Measurements from ENCODE around the gene GPHN. TPM values are rescaled to one million over a fixed set of nuclear protein-coding genes. Genes with fewer than 3 reads are reported as not detected.
A peak's percentile ranks its signal among the peaks of the same experiment; 100 is the strongest.

Gene GPHN
- total RNA-seq, 4 donors from 2014 or later = 14.4 to 32.7 (median 21.1) TPM

DNA sequence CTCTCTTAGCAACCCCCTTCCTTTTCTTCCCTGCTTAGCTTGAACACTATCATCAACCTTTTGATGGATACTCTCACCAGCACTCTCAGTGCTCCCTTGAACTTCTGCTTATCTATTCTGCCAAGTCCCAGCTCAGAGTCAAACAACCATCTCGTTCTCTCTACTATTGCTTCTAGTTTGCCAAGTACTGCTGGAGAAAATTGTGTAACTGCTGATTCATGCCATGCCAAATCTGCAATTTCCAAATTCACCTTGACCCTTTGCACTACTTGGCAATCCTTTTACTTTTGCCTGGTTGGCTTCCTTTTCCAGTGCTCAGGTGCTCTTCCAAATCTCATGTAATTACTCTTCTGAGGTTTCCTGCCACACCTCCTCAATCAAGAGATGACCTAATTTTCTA, 24.6 kb upstream of the GPHN start:
- no peaks in the 10 kb centered on the region for H3K9me3 ChIP-seq
- H3K27me3 ChIP-seq = no peaks in the 10 kb centered on the region
- DNase-seq = peak; percentile 42 to 45
- WGBS, 2 donors = 14 to 20% methylated on average over 1 of the region's 1 CpG
- H3K4me3 ChIP-seq (replicated peaks in 1 of 3) = no peak overlapping the region
- H3K27ac ChIP-seq = peak overlapping the region in 2 of 3 donors; percentile 1 to 61
- TF ChIP-seq, protein P1, sequence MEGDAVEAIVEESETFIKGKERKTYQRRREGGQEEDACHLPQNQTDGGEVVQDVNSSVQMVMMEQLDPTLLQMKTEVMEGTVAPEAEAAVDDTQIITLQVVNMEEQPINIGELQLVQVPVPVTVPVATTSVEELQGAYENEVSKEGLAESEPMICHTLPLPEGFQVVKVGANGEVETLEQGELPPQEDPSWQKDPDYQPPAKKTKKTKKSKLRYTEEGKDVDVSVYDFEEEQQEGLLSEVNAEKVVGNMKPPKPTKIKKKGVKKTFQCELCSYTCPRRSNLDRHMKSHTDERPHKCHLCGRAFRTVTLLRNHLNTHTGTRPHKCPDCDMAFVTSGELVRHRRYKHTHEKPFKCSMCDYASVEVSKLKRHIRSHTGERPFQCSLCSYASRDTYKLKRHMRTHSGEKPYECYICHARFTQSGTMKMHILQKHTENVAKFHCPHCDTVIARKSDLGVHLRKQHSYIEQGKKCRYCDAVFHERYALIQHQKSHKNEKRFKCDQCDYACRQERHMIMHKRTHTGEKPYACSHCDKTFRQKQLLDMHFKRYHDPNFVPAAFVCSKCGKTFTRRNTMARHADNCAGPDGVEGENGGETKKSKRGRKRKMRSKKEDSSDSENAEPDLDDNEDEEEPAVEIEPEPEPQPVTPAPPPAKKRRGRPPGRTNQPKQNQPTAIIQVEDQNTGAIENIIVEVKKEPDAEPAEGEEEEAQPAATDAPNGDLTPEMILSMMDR (IDR thresholded peaks at IDR 0.05) = no peak
- no peak for TF ChIP-seq POLR2A (IDR thresholded peaks at IDR 0.05)
- peaks cover 10 to 17% of the 10 kb centered on the region in 2 donors for H3K4me1 ChIP-seq
- H3K36me3 ChIP-seq = no peaks in the 10 kb centered on the region
- intact Hi-C loops (cut with DNase I) = no loop called here

DNA sequence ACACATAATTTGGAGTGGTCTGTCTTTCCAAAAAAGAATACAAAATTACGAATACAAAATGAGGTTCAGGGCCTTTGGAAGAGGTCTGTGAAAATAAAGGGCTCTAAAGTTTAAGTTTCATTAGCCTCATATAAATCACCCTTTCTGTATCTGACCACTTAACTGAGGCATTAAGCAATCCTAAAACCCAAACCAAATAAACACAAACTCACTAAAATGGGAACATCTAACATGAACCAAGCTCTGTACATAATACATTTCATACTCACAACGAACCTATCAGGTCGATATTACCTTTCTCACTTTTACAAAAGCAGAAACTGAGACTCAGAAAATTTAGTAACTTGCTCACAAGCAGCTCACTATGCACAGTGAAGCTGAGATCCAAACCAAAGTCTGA, 22.9 kb upstream of the GPHN start:
- H3K27me3 ChIP-seq = no peaks in the 10 kb centered on the region
- H3K36me3 ChIP-seq = no peaks in the 10 kb centered on the region
- H3K4me3 ChIP-seq (replicated peaks in 1 of 3) = no peak overlapping the region
- intact Hi-C loops (cut with DNase I) = no loop called here
- H3K4me1 ChIP-seq = peaks cover 10 to 17% of the 10 kb centered on the region in 2 donors
- no peak for TF ChIP-seq POLR2A (IDR thresholded peaks at IDR 0.05)
- TF ChIP-seq, protein P1 (IDR thresholded peaks at IDR 0.05) = no peak
- WGBS, 2 donors = 89 to 91% methylated on average over 3 of the region's 3 CpGs
- no peak for DNase-seq
- H3K27ac ChIP-seq = no peak overlapping the region
- no peaks in the 10 kb centered on the region for H3K9me3 ChIP-seq

GRCh38 chr14:66485910-66486421, 22.0 kb upstream of the GPHN start, which contains the start of gene CCDC196:
Gene CCDC196, plus strand, starts transcription at chr14:66486371. Its CDS starts 132 bp downstream, at chr14:66486503.
- Histone ChIP-seq H3K4me1 (peaks cover 10 to 17% of the 10 kb centered on the region in 2 donors), H3K4me3 (replicated peaks in 1 of 3) (no peak within 1 kb of the TSS), H3K27me3 (no peaks in the 10 kb centered on the region), H3K36me3 (no peaks in the 10 kb centered on the region), H3K9me3 (no peaks in the 10 kb centered on the region), H3K27ac (no peak within 1 kb of the TSS)
- DNase-seq = no peak
- no peak for TF ChIP-seq POLR2A (IDR thresholded peaks at IDR 0.05)
- TF ChIP-seq, protein P1 (IDR thresholded peaks at IDR 0.05) = no peak
- 92 to 96% methylated on average over 2 of the region's 2 CpGs for WGBS, 2 donors
- intact Hi-C loops (cut with DNase I) = no loop called here

- intact Hi-C loops (cut with DNase I) = no loop called here
- Histone ChIP-seq H3K4me1 (peaks cover 10 to 17% of the 10 kb centered on the region in 2 donors), H3K27ac (no peak overlapping the region), H3K27me3 (no peaks in the 10 kb centered on the region), H3K9me3 (no peaks in the 10 kb centered on the region), H3K36me3 (no peaks in the 10 kb centered on the region), H3K4me3 (replicated peaks in 1 of 3) (no peak overlapping the region)
- DNase-seq = no peak
- TF ChIP-seq, protein P1 (IDR thresholded peaks at IDR 0.05) = no peak
- no peak for TF ChIP-seq POLR2A (IDR thresholded peaks at IDR 0.05)
- WGBS, 2 donors = 82 to 85% methylated on average over 2 of the region's 2 CpGs
These were observed 20.8 kb upstream of the GPHN start for GRCh38 chr14:66487164-66487563.

GRCh38 chr14:66490143-66491111, 17.5 kb upstream of the GPHN start:
- no peak for DNase-seq
- WGBS, 2 donors = 78 to 82% methylated on average over 3 of the region's 3 CpGs
- TF ChIP-seq, protein P1 (IDR thresholded peaks at IDR 0.05) = no peak
- Histone ChIP-seq H3K4me1 (no peaks in the 10 kb centered on the region), H3K36me3 (no peaks in the 10 kb centered on the region), H3K27me3 (no peaks in the 10 kb centered on the region), H3K4me3 (replicated peaks in 1 of 3) (no peak overlapping the region), H3K27ac (no peak overlapping the region), H3K9me3 (no peaks in the 10 kb centered on the region)
- intact Hi-C loops (cut with DNase I) = loop anchor here (10.0 kb wide), 1 partner anchor 74 kb away; no protein-coding TSS in a partner anchor

Measured in thyroid gland (tissue), 4 donors.